DMS 273 treated with DMSO at 0.1 percent for 48 hours (cell line): ENCODE data around the gene CDC42BPA.
"Not testable (repeated sequence)": the region's sequence is repeated elsewhere in the genome, so short reads cannot be mapped to it uniquely, and the experiment has no call there.

Experiments used
- DNase-seq: peaks from one replicate; lab custom pipeline; 2025; lab: John Stamatoyannopoulos, UW

CDC42BPA gene

GRCh38 chr1:227127891-227128290, 190.4 kb downstream of the CDC42BPA start:
- DNase-seq, result no peak

- no peak for DNase-seq
These were observed 192.3 kb downstream of the CDC42BPA start for GRCh38 chr1:227125929-227126545.

- no peak for DNase-seq
These were observed 193.8 kb downstream of the CDC42BPA start for GRCh38 chr1:227124473-227124872.

- DNase-seq, result no peak
These were observed 197.5 kb downstream of the CDC42BPA start for GRCh38 chr1:227120826-227121225.

- DNase-seq, result no peak
These were observed 205.8 kb downstream of the CDC42BPA start for GRCh38 chr1:227112538-227112937.

GRCh38 chr1:227111782-227112181, 206.5 kb downstream of the CDC42BPA start:
- DNase-seq, result no peak

- DNase-seq, result not testable (repeated sequence)
These were observed 213.0 kb downstream of the CDC42BPA start for GRCh38 chr1:227105291-227105690.

GRCh38 chr1:227102056-227102455, 216.2 kb downstream of the CDC42BPA start:
- no peak for DNase-seq

- no peak for DNase-seq
These were observed 223.9 kb downstream of the CDC42BPA start for GRCh38 chr1:227094249-227094966.

GRCh38 chr1:227093309-227093708, 225.0 kb downstream of the CDC42BPA start:
- DNase-seq, result no peak

GRCh38 chr1:227092069-227092468, 226.2 kb downstream of the CDC42BPA start:
- no peak for DNase-seq

- DNase-seq, result no peak
These were observed 231.7 kb downstream of the CDC42BPA start for GRCh38 chr1:227086636-227087035.

GRCh38 chr1:227082999-227083746, 235.1 kb downstream of the CDC42BPA start:
- no peak for DNase-seq

- DNase-seq, result no peak
These were observed 240.5 kb downstream of the CDC42BPA start for GRCh38 chr1:227077783-227078182.

GRCh38 chr1:227073786-227074185, 244.5 kb downstream of the CDC42BPA start:
- DNase-seq, result no peak

GRCh38 chr1:227072991-227073390, 245.3 kb downstream of the CDC42BPA start:
- DNase-seq, result no peak

GRCh38 chr1:227071895-227072587, 246.3 kb downstream of the CDC42BPA start:
- no peak for DNase-seq

- no peak for DNase-seq
These were observed 247.5 kb downstream of the CDC42BPA start for GRCh38 chr1:227070638-227071285.

- no peak for DNase-seq
These were observed 248.8 kb downstream of the CDC42BPA start for GRCh38 chr1:227069490-227069889.

GRCh38 chr1:227068883-227069282, 249.4 kb downstream of the CDC42BPA start:
- no peak for DNase-seq

GRCh38 chr1:227066999-227067398, 251.3 kb downstream of the CDC42BPA start:
- DNase-seq, result no peak

GRCh38 chr1:227065311-227065710, 253.0 kb downstream of the CDC42BPA start:
- no peak for DNase-seq
